Measurements from ENCODE around the gene GGT7. TPM values are rescaled to one million over a fixed set of nuclear protein-coding genes. Genes with fewer than 3 reads are reported as not detected.

The GGT7 gene
- total and polyA plus RNA-seq, 9 of the 15 experiments (the other 6 are each of a cell fraction or from before 2014, with no cell fraction given), result 0.04 to 18.3 (median 5.9) TPM

GRCh38 chr20:34872622-34873224 lies at the start of gene GGT7 (continued):
- no peak for TF ChIP-seq SRSF3 (IDR thresholded peaks at IDR 0.05; ENCODE audit: insufficient read depth, low read length)
- TF ChIP-seq, protein P1, sequence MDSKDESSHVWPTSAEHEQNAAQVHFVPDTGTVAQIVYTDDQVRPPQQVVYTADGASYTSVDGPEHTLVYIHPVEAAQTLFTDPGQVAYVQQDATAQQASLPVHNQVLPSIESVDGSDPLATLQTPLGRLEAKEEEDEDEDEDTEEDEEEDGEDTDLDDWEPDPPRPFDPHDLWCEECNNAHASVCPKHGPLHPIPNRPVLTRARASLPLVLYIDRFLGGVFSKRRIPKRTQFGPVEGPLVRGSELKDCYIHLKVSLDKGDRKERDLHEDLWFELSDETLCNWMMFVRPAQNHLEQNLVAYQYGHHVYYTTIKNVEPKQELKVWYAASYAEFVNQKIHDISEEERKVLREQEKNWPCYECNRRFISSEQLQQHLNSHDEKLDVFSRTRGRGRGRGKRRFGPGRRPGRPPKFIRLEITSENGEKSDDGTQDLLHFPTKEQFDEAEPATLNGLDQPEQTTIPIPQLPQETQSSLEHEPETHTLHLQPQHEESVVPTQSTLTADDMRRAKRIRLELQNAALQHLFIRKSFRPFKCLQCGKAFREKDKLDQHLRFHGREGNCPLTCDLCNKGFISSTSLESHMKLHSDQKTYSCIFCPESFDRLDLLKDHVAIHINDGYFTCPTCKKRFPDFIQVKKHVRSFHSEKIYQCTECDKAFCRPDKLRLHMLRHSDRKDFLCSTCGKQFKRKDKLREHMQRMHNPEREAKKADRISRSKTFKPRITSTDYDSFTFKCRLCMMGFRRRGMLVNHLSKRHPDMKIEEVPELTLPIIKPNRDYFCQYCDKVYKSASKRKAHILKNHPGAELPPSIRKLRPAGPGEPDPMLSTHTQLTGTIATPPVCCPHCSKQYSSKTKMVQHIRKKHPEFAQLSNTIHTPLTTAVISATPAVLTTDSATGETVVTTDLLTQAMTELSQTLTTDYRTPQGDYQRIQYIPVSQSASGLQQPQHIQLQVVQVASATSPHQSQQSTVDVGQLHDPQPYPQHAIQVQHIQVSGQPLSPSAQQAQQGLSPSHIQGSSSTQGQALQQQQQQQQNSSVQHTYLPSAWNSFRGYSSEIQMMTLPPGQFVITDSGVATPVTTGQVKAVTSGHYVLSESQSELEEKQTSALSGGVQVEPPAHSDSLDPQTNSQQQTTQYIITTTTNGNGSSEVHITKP (IDR thresholded peaks at IDR 0.05; ENCODE audit: partially characterized antibody), result no peak
- no peak for TF ChIP-seq HEY1 (CRISPR knock-in tag; IDR thresholded peaks at IDR 0.05; ENCODE audit: borderline replicate concordance)
- TF ChIP-seq, protein P2, sequence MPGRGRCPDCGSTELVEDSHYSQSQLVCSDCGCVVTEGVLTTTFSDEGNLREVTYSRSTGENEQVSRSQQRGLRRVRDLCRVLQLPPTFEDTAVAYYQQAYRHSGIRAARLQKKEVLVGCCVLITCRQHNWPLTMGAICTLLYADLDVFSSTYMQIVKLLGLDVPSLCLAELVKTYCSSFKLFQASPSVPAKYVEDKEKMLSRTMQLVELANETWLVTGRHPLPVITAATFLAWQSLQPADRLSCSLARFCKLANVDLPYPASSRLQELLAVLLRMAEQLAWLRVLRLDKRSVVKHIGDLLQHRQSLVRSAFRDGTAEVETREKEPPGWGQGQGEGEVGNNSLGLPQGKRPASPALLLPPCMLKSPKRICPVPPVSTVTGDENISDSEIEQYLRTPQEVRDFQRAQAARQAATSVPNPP (IDR thresholded peaks at IDR 0.05; ENCODE audit: borderline replicate concordance, insufficient read depth, insufficient read length), result no peak
- TF ChIP-seq ZNF77 (CRISPR knock-in tag; IDR thresholded peaks at IDR 0.05), result no peak
- TF ChIP-seq TCF7L2 (IDR thresholded peaks at IDR 0.05; ENCODE audit: low read depth, low read length), result no peak
- no peak for TF ChIP-seq ZNF324 (CRISPR knock-in tag; IDR thresholded peaks at IDR 0.05)
- no peak for TF ChIP-seq CSDE1 (IDR thresholded peaks at IDR 0.05)
- TF ChIP-seq SAP30 (IDR thresholded peaks at IDR 0.05; ENCODE audit: borderline replicate concordance, insufficient read depth, low read depth, low read length, poor library complexity, severe bottlenecking), result peak; percentile 76
- TF ChIP-seq, protein P3, sequence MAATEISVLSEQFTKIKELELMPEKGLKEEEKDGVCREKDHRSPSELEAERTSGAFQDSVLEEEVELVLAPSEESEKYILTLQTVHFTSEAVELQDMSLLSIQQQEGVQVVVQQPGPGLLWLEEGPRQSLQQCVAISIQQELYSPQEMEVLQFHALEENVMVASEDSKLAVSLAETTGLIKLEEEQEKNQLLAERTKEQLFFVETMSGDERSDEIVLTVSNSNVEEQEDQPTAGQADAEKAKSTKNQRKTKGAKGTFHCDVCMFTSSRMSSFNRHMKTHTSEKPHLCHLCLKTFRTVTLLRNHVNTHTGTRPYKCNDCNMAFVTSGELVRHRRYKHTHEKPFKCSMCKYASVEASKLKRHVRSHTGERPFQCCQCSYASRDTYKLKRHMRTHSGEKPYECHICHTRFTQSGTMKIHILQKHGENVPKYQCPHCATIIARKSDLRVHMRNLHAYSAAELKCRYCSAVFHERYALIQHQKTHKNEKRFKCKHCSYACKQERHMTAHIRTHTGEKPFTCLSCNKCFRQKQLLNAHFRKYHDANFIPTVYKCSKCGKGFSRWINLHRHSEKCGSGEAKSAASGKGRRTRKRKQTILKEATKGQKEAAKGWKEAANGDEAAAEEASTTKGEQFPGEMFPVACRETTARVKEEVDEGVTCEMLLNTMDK (IDR thresholded peaks at IDR 0.05; ENCODE audit: borderline replicate concordance, insufficient read depth, low read depth, low read length, poor library complexity, severe bottlenecking), result peak; percentile 83
- TF ChIP-seq ZNF586 (CRISPR knock-in tag; conservative IDR thresholded peaks at IDR 0.05), result no peak
- no peak for TF ChIP-seq ZNF253 (CRISPR knock-in tag; conservative IDR thresholded peaks at IDR 0.05)
- peak; percentile 25 for TF ChIP-seq NEUROD1 (IDR thresholded peaks at IDR 0.05; ENCODE audit: borderline replicate concordance, low read depth, low read length, partially characterized antibody)
- no peak for TF ChIP-seq LCOR (CRISPR knock-in tag; IDR thresholded peaks at IDR 0.05)
- TF ChIP-seq MXI1 (IDR thresholded peaks at IDR 0.05; ENCODE audit: low read depth, low read length), result no peak
- no peak for TF ChIP-seq NFE2 (IDR thresholded peaks at IDR 0.05; ENCODE audit: low read depth)
- TF ChIP-seq CTBP1 (IDR thresholded peaks at IDR 0.05; ENCODE audit: borderline replicate concordance), result peak; percentile 77; the same call in 1 of the 2 replicates
- TF ChIP-seq PPARD (CRISPR knock-in tag; IDR thresholded peaks at IDR 0.05), result no peak
- TF ChIP-seq EZH2 (IDR thresholded peaks at IDR 0.05; ENCODE audit: borderline replicate concordance, low read depth, low read length), result no peak
- TF ChIP-seq, protein P4, sequence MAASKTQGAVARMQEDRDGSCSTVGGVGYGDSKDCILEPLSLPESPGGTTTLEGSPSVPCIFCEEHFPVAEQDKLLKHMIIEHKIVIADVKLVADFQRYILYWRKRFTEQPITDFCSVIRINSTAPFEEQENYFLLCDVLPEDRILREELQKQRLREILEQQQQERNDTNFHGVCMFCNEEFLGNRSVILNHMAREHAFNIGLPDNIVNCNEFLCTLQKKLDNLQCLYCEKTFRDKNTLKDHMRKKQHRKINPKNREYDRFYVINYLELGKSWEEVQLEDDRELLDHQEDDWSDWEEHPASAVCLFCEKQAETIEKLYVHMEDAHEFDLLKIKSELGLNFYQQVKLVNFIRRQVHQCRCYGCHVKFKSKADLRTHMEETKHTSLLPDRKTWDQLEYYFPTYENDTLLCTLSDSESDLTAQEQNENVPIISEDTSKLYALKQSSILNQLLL (CRISPR knock-in tag; IDR thresholded peaks at IDR 0.05; ENCODE audit: borderline replicate concordance), result no peak
- TF ChIP-seq TRIM28 (IDR thresholded peaks at IDR 0.05), result no peak
